ENCODE results near the gene SHC4.
A peak's percentile ranks its signal among the peaks of the same experiment; 100 is the strongest.

SHC4 gene

GRCh38 chr15:48967336-48967735, 3.6 kb upstream of the SHC4 start:
- no peak for DNase-seq

DNA sequence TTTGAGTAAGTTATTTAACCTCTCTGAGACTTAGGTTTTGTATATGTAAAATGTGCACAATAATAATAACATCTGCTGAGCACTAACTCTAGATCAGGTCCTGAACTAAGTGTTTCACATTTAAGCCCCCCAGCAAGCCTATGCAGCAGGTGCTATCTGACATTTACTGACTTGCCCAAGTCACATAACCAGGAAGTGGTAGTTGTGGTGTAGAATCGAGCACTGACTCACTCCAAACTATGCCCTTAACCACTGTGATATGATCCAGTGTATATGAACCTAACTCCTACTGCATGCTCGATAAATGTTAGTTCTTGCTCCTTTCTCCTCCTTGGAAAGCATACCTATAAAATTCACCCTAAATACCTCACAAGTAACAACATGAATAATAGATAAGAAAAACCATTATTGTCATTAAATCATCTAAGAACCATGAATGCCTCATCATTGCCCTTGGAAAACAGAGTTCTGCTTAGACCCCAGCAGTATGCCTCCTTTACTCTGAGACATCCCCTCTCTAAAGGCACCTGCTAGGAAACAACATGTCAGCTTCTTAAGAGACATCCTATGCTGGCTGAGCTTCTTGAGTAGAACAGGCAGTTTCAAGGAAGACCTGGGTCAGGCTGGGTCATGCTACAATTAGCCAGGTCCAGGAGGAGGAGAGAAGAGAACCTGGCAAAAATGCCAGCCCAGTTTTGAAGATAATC, 3.0 kb upstream of the SHC4 start:
- DNase-seq = peak; percentile 85

- peak; percentile 63 for DNase-seq
These were observed 2.3 kb upstream of the SHC4 start for GRCh38 chr15:48965972-48966371.

GRCh38 chr15:48964898-48965297, 1.2 kb upstream of the SHC4 start:
- DNase-seq = no peak

GRCh38 chr15:48962662-48963523, 826 bp downstream of the SHC4 start:
- no peak for DNase-seq

DNA sequence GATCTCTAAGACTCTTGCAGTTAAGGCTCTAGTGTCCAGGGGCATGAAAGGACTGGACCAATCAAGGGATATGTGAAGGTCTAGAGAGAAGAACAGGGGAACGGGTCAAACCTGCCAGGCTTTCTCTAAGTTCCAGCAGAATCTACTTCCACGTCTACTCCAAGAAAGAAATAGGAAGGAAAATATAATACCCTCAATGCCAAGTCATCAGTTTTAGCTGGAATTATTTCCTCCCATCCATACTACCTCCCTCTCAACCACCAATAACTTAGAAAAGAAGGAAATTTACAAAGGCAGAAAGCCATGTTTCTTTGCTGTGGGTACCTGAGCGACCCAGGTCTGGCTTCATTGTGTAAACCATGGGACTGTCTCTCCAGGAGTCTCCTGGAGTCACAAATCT, 7.8 kb downstream of the SHC4 start:
- no peak for DNase-seq

- no peak for DNase-seq
These were observed 8.3 kb downstream of the SHC4 start for GRCh38 chr15:48955370-48955769.

DNA sequence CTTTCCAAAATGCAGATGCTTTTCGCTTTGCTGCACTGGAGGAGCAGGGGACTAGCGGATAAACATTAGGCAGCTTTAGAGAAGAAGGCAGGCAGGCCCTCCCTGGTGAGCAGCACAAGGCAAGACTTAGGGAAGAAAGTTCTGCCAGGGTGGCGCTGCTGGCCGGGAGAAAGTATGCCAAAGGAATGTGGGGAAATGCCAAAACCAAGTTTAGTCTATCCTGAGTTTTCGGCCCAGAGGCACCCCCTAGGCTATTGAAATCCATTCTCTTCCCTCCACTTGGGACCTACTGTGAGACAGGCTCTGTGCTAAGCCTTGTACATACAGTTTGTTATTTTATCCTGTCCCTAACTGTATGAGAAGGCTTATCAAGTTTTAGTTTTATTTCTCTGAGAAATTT, 9.2 kb downstream of the SHC4 start:
- DNase-seq = no peak

- no peak for DNase-seq
These were observed 16.9 kb downstream of the SHC4 start for GRCh38 chr15:48946840-48947187.

DNA sequence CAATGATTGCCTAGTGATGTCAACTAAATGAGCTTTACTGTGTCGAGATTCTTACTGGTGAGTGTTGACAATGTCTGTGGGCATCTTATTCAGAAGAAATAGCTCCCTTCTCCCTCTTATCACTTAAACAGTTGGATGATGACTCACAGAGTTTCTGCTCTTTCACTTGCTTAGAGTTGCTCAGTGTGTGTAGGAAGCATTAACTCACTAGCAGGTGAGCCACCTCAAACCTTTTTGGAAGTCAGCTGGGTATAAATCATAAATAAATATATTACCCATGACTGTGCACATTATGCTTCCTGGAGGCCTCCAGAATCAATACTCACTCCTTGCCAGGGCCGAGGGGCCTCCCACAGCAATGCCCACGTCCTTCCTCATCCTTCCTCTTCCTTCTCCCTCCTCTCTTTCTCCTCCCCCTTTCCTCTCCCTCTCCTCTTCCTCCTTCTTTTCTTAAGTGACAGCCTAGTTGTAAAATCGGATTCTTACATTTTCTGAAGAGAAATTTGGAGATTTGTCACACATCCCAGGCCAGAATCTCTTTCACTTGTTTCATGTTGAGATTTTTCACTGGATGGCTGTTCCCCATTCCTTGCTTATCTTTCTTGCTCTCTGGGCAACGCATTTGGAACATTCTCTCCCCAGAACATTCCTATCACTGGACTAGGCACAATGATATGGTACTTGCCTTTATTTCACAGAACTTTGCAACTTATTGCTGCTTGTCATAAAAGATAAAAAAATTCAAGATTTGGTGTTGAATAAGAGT, 17.5 kb downstream of the SHC4 start:
- DNase-seq = peak; percentile 42

DNA sequence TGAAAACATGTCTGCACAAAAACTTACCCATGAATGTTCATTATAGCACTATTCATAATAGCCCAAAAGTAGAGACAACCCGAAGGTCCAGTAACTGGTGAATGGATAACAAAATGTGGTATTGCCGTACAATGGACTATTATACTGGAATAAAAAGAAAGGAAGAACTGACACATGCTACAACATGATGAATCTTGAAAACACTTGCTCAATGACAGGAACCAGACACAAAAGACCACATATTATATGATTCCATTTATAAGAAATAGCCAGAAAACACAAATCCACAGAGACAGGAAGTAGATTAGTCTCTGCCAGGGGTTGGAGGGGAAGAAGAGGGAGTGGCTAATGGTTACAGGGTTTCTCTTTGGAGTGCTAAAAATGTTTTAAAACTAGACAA, 18.3 kb downstream of the SHC4 start:
- DNase-seq = no peak

GRCh38 chr15:48941904-48942303, 21.8 kb downstream of the SHC4 start:
- DNase-seq = no peak

- peak; percentile 90 for DNase-seq
These were observed 23.2 kb downstream of the SHC4 start for GRCh38 chr15:48940508-48940907.

- no peak for DNase-seq
These were observed 24.1 kb downstream of the SHC4 start for GRCh38 chr15:48939648-48940047.

DNA sequence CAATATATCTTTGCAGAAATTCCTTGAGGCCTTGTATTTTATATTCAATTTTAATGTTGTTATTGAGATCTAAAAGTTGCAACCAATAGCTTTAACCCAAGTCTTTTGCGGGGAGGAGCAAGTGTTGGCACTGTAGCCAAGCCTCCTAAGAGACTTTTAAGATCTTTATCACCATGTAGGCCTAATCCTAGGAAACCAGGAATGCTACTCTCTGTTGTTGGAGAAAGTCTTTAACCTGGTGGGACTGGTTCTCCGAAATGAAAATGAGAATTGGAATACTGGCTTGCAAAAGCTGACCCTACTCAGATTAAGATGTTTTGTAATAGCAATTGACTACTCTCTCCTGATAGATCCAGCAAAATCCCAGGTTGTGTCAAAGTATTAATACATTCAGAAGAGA, 25.8 kb downstream of the SHC4 start:
- DNase-seq = no peak

DNA sequence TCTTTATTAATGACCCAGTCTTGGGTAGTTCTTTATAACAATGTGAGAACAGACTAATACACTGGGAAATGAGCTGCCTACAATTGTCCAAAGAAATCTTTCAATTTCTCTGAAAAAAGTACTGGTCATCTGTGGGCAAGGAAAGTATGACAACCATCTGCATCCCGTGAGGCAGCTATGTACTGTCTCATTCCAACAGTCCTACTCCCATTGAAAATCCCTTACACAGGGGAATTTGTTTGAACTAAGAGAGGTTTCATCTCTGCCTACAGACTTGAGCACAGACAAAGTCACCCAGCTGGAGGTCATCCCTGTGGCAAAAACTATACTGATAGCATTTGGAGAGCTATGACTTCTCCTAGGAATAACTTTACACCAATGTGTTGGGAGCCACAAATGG, 27.1 kb downstream of the SHC4 start:
- DNase-seq = no peak

- DNase-seq = no peak
These were observed 28.5 kb downstream of the SHC4 start for GRCh38 chr15:48935236-48935635.

- peak; percentile 23 for DNase-seq
These were observed 33.0 kb downstream of the SHC4 start for GRCh38 chr15:48930735-48931134.

- no peak for DNase-seq
These were observed 34.1 kb downstream of the SHC4 start for GRCh38 chr15:48929661-48930060.

DNA sequence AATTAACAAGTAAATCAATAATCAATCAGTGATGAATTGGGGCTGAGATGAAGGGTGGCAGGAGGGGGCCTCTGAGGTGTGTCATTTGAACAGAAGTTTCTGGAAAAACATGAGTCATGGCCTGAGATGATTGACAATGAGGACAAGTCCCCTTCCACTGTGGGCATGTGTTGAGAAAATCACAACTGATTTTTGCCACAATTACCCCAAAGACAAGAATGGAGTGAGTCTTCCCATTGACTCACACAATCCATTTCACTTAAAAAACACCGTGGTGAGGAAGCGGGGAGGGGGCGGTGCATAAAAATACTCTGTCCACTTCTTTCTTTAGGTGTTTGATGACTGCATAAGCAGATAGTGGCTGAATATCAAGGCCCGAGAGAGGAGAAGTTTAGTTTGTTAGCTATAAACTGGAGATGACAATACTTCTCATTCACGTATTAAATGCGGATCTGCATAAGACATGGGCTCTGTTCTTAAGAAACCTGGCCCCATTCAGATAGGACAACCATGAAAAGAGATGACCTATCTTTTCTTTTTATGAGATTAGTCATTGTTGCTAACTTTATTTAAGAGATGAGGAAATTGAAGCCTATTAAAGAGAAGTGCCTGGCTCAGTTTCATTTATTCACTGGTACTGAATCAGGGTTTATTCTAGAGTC, 34.7 kb downstream of the SHC4 start:
- peak; percentile 83 for DNase-seq

DNA sequence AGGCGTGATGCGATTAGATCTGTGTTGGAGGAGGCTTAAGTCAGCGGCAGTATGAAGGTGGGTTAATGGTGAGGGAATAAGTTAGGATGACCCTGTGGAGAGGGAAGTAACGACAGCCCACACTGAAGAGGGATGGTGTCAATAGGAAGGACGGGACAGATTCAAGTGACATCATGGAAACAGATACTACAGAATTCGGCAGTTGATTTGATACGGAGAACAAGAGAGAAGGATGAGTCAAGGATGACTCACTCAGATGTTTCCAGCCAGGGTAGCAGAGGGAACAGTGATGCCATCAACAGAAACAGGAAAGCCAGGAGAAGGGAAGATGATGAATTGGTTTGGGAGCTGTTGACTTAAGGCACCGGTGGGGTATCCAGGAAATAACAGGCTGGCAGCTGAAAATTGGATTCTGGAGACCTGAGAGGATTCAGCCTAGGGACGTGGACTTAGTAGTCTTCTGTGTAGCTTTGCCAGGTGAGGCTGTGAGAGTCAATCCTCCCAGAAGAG, 38.0 kb downstream of the SHC4 start:
- DNase-seq = peak; percentile 76

DNA sequence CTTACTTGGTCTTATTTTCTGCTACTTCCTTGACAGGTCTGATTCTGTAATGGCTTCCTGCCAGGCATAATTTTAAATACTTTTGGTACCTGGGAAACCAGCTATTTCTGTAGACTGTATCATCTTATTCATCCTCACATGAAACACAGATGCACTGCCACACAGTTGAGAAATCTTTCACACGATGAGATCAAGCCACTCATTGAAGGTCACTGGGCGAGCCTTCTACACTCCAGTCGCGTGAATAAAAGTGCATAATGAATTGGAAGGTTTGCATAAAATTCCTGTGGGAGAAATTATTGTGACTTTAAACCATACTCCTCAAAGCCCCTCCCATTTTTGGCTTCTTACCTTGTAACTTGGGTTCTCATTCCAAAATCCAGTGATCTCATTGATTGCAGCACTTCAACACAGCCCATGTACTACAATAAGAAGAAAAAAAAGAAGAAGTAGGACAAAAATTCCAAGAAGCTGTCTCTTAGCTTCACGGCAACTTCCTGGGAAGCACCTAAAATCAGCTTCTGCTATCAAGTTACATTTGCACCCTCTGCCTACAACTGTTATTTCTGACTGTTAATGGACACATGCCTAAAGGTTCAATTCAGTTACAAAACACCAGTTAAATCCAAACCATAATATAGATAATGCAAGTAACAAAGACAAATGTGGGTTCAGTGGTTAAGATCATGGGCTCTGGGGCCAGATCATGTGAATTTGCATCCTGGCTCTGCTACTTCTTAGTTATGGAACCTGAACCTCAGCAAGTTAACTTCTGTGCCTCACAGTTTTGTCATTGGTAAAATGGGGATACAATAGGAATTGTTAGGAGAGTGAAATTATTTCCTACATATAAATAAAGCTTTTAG, 39.0 kb downstream of the SHC4 start:
- DNase-seq = peak; percentile 41
